Body of pancreas (tissue), 4 donors: ENCODE results near the gene THSD4. TPM values are rescaled to one million over a fixed set of nuclear protein-coding genes. Genes with fewer than 3 reads are reported as not detected.

Experiments
- ATAC-seq: fragments of 150-250 bp; one replicate; pipeline ENCODE4 v1.9.1; 2016
- DNase-seq, 4 donors: peaks; one replicate each; pipeline ENCODE4 v3.0.0-alpha.2; 2019
- H3K27ac ChIP-seq, 4 donors: fragments of 200-600 bp; sonication (generic); 1 replicate in 3 of 4; 2 replicates in 1 of 4; pipeline versions ENCODE4 v1.5.1 to v1.6.1; 2016 to 2019; ENCODE audit warnings: mild to moderate bottlenecking in 1 of 4, mixed read lengths in 1 of 4, moderate library complexity in 1 of 4
- H3K27me3 ChIP-seq, 2 donors: fragments of 200-600 bp; sonication (generic); one replicate each; pipeline ENCODE4 v1.6.0; 2016; ENCODE audit warnings: mild to moderate bottlenecking in 1 of 2
- H3K36me3 ChIP-seq, 2 donors: fragments of 200-600 bp; sonication (generic); replicated peaks in 1 of 2; 2 replicates each; pipeline ENCODE4 v1.5.1; 2016; ENCODE audit warnings: low read depth in 2 of 2; ENCODE audit not compliant: insufficient read depth in 1 of 2
- H3K4me1 ChIP-seq: fragments of 200-600 bp; sonication (generic); one replicate; pipeline ENCODE4 v1.6.0; 2016
- H3K4me3 ChIP-seq, 2 donors: fragments of 200-600 bp; sonication (generic); 1 replicate in 1 of 2; 2 replicates in 1 of 2; pipeline ENCODE4 v1.5.1; 2016 to 2019
- H3K9me3 ChIP-seq, 3 donors: fragments of 200-600 bp; sonication (generic); 1 replicate in 2 of 3; 2 replicates in 1 of 3; pipeline ENCODE4 v1.5.1; 2016
- POLR2A ChIP-seq, 3 donors: fragments of 450-650 bp; IDR thresholded peaks; one replicate each; pipeline ENCODE4 v1.6.1; 2016; ENCODE audit warnings: antibody characterized with exemption in 3 of 3, mild to moderate bottlenecking in 2 of 3
- WGBS, 2 donors: methylation state at CpG; one replicate each; pipeline ENCODE4 v1.1.5; 2017; 5-methylcytosine and 5-hydroxymethylcytosine counted together
- intact Hi-C: fragments of 100-400 bp; cut with DNase I; formaldehyde crosslinking; loops from one replicate; pipeline ENCODE4 v1.15.1; 2023
- total RNA-seq, 2 donors: library from RNA; depleted of rRNA; stranded (reverse); fragments of >200 nt; gene quantifications; one replicate each; pipeline ENCODE4 v1.1.0, GENCODE V29; 2016
- TF ChIP-seq, protein P1 (sequence below), 7 experiments: fragments of 450-650 bp in 4 of 7; fragments of 200-600 bp in 3 of 7; sonication (generic) in 3 of 7; IDR thresholded peaks; one replicate each; pipeline ENCODE4 v1.5.1; 2016 to 2019; ENCODE audit warnings: antibody characterized with exemption in 7 of 7

Gene THSD4
- total RNA-seq, 2 donors from 2014 or later = 12.9 to 16.1 TPM

DNA sequence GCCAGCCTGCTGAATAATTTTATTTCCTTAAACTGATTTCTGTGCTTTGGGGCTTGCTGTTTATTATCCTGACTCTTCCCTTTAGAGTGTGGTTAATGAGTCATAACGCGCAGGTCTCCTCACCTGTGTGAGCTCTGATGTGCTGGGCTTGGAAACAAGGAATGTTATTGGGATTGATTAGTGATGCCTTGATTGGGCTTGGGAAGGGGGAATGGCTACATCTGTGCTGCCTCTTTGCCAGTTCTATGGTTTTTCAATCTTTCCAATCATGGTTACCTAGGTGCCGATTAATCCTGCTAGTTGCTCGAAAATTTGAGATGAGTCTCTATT lies 161.0 kb downstream of the THSD4 start:
- 82 to 86% methylated on average over 4 of the region's 4 CpGs for whole genome bisulfite sequencing, 2 donors
- peaks cover 19% of the 10 kb centered on the region for H3K4me1 ChIP-seq
- TF ChIP-seq POLR2A (IDR thresholded peaks at IDR 0.05) = no peak
- TF ChIP-seq, protein P1, sequence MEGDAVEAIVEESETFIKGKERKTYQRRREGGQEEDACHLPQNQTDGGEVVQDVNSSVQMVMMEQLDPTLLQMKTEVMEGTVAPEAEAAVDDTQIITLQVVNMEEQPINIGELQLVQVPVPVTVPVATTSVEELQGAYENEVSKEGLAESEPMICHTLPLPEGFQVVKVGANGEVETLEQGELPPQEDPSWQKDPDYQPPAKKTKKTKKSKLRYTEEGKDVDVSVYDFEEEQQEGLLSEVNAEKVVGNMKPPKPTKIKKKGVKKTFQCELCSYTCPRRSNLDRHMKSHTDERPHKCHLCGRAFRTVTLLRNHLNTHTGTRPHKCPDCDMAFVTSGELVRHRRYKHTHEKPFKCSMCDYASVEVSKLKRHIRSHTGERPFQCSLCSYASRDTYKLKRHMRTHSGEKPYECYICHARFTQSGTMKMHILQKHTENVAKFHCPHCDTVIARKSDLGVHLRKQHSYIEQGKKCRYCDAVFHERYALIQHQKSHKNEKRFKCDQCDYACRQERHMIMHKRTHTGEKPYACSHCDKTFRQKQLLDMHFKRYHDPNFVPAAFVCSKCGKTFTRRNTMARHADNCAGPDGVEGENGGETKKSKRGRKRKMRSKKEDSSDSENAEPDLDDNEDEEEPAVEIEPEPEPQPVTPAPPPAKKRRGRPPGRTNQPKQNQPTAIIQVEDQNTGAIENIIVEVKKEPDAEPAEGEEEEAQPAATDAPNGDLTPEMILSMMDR (IDR thresholded peaks at IDR 0.05) = no peak
- H3K36me3 ChIP-seq = no peaks in the 10 kb centered on the region
- intact Hi-C loops = no loop called here
- H3K27ac ChIP-seq = no peak overlapping the region
- DNase-seq (no peak), ATAC-seq (no peak)
- no peak overlapping the region for H3K4me3 ChIP-seq
- no peaks in the 10 kb centered on the region for H3K9me3 ChIP-seq
- H3K27me3 ChIP-seq = no peaks in the 10 kb centered on the region

DNA sequence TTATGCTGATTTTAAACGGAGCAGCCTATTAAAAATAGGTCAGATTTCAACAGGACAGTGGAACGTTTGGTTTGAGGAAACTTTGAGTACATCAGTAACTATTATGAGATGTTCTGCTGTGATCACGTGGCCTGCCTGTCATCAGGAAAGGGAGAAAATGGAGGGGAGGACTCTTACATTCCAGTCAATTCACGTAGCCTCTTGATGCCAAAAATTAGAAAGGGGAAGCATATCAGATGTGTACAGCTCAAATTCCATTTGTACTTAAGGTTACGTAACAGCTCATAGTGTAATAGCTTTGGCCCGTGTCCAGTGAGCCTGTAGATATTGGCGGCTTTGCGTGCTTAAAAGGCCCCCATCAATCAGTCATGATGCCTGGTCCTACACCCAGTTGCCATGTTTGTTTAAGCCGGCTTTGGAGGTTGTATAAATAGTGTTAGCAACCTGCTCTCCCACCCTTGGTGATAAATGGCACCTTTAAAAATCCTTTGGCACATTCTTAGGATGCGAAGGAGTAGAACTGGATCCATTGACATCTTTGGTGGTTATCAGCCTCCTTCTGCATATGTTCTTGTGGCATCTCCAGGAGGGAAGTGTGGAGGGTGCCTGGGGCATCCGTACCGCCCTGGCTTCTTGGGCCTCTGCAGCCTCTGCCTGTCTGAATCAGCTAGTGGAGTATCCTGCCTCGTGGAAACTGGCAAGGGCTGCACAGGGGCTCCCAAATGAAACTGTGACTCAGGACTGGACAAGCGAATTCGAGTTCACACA lies 163.9 kb downstream of the THSD4 start:
- peak overlapping the region; percentile 26 to 77 (median 72) for H3K27ac ChIP-seq
- no peak overlapping the region for H3K4me3 ChIP-seq
- H3K36me3 ChIP-seq = no peaks in the 10 kb centered on the region
- H3K9me3 ChIP-seq = no peaks in the 10 kb centered on the region
- ATAC-seq (peak; percentile 84), DNase-seq (peak; percentile 71 to 90 (median 85))
- peaks cover 27% of the 10 kb centered on the region for H3K4me1 ChIP-seq
- intact Hi-C loops = no loop called here
- WGBS, 2 donors = 15 to 16% methylated on average over 15 of the region's 15 CpGs
- H3K27me3 ChIP-seq = no peaks in the 10 kb centered on the region
- TF ChIP-seq, protein P1 (IDR thresholded peaks at IDR 0.05) = no peak
- no peak for TF ChIP-seq POLR2A (IDR thresholded peaks at IDR 0.05)

DNA sequence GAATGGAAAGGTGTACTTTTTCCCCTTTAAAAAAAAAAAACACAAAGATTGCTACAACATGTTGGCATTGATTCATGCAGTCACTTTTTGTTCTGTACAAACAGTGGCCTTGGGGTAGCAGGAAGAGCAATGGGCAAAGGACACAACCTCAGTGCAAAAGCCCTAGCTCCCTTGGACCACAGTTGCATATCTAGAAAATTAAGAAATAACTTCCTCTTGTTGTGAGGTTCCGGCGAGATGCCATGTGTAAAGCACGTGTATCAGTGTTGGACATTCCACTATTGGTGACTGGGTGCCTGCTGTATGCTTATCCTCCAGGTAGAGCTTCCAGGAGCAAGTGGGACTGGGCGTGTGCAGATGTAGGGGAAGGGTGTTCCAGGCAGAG lies 164.5 kb downstream of the THSD4 start:
- DNase-seq = peak; percentile 13 to 58 (median 31)
- TF ChIP-seq, protein P1 (IDR thresholded peaks at IDR 0.05) = no peak
- TF ChIP-seq POLR2A (IDR thresholded peaks at IDR 0.05) = no peak

DNA sequence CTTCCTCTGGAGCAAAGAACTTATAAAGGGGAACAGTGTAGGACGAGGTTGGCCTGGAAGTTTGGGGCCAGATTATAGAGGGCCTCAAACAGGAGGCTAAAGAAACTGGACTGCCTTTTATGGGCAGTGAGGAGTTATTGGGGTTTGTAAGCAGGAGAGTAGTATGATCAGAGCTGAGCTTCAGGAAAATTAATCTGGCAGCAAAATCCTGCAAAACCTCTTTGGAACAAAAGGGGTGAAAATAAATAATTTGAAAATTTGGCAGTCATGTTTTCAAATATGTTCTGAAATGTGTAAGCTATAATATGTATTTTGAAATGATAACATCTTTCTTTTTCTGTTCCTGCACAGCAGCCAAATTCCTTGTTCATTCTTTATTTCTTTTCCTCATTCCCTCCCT lies 164.9 kb downstream of the THSD4 start:
- ATAC-seq (no peak), DNase-seq (no peak)
- peaks cover 27% of the 10 kb centered on the region for H3K4me1 ChIP-seq
- no peak for TF ChIP-seq POLR2A (IDR thresholded peaks at IDR 0.05)
- TF ChIP-seq, protein P1 (IDR thresholded peaks at IDR 0.05) = no peak
- 89 to 93% methylated on average over 1 of the region's 1 CpG for WGBS, 2 donors
- H3K36me3 ChIP-seq = no peaks in the 10 kb centered on the region
- no peak overlapping the region for H3K4me3 ChIP-seq
- H3K27ac ChIP-seq = peak overlapping the region; percentile 52 to 77 (median 72)
- intact Hi-C loops = no loop called here
- H3K27me3 ChIP-seq = no peaks in the 10 kb centered on the region
- no peaks in the 10 kb centered on the region for H3K9me3 ChIP-seq

More for the DNA sequence above, 164.5 kb downstream of the THSD4 start:
- Histone ChIP-seq H3K27ac (peak overlapping the region; percentile 52 to 77 (median 72)), H3K36me3 (no peaks in the 10 kb centered on the region), H3K9me3 (no peaks in the 10 kb centered on the region), H3K27me3 (no peaks in the 10 kb centered on the region), H3K4me3 (no peak overlapping the region), H3K4me1 (peaks cover 27% of the 10 kb centered on the region)
- no peak for ATAC-seq
- intact Hi-C loops = no loop called here
- WGBS, 2 donors = 51 to 62% methylated on average over 4 of the region's 4 CpGs

DNA sequence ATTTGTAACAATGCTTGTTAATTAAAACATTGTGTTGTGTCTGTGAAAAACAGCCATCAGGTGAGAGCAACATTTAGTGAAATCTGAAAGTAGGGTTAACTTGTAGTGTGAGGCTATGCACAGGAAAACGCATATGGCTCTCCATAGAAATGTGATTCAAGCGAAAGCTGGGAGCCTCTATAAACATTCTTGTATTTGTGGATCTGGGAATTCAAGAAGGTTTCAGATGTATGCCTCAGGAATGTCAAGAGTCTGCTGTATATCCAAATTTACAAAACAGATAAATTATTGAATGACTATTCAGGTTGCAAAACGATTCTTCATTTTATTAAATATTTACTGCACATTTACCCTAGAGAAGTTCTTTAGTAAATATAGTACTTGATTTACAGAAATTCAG lies 166.0 kb downstream of the THSD4 start:
- TF ChIP-seq POLR2A (IDR thresholded peaks at IDR 0.05) = no peak
- TF ChIP-seq, protein P1 (IDR thresholded peaks at IDR 0.05) = no peak
- peak overlapping the region in 1 of 4 donors; percentile 73 for H3K27ac ChIP-seq
- H3K4me1 ChIP-seq = peaks cover 27% of the 10 kb centered on the region
- ATAC-seq (no peak), DNase-seq (no peak)
- H3K36me3 ChIP-seq = no peaks in the 10 kb centered on the region
- H3K9me3 ChIP-seq = no peaks in the 10 kb centered on the region
- no peak overlapping the region for H3K4me3 ChIP-seq
- intact Hi-C loops = no loop called here
- no peaks in the 10 kb centered on the region for H3K27me3 ChIP-seq
- 66 to 69% methylated on average over 3 of the region's 3 CpGs for WGBS, 2 donors
